Neural cell (in vitro differentiated cells): ENCODE data around the gene CLHC1.
"Not testable (repeated sequence)": the region's sequence is repeated elsewhere in the genome, so short reads cannot be mapped to it uniquely, and the experiment has no call there.

ENCODE experiments used
- CTCF ChIP-seq: fragments of 450-650 bp; IDR thresholded peaks from 2 replicates; pipeline ENCODE4 v1.5.1; 2014; ENCODE audit warnings: antibody characterized with exemption, mild to moderate bottlenecking, moderate library complexity; ENCODE audit not compliant: poor library complexity, severe bottlenecking
- EP300 ChIP-seq: fragments of 450-650 bp; conservative IDR thresholded peaks from 2 replicates; pipeline ENCODE4 v1.6.1; 2014; ENCODE audit warnings: antibody characterized with exemption, mild to moderate bottlenecking, moderate library complexity; ENCODE audit not compliant: poor library complexity, severe bottlenecking
- EZH2 ChIP-seq: fragments of 200-600, 300-800 bp; shearing (Covaris generic), sonication (generic); IDR thresholded peaks from 2 replicates; pipeline ENCODE4 v1.6.1; 2014; ENCODE audit warnings: antibody characterized with exemption, low read length, borderline replicate concordance, mild to moderate bottlenecking; ENCODE audit not compliant: insufficient read depth, poor library complexity, severe bottlenecking
- POLR2AphosphoS5 ChIP-seq: IDR thresholded peaks from 2 replicates; pipeline ENCODE4 v1.6.1; 2012
- RAD21 ChIP-seq: fragments of 450-650 bp; conservative IDR thresholded peaks from 2 replicates; pipeline ENCODE4 v1.6.1; 2014; ENCODE audit warnings: antibody characterized with exemption, mild to moderate bottlenecking, moderate library complexity
- TAF1 ChIP-seq: IDR thresholded peaks from 2 replicates; pipeline ENCODE4 v1.6.1; 2012; ENCODE audit warnings: low read depth

- not testable (repeated sequence) for TF ChIP-seq TAF1, RAD21, POLR2AphosphoS5, CTCF, EZH2, EP300
These were observed 27.5 kb upstream of the CLHC1 start for GRCh38 chr2:55259586-55259985.
